ENCODE data around the gene PPP1R12B.
"Not testable (repeated sequence)": the region's sequence is repeated elsewhere in the genome, so short reads cannot be mapped to it uniquely, and the experiment has no call there.

PPP1R12B gene

DNA sequence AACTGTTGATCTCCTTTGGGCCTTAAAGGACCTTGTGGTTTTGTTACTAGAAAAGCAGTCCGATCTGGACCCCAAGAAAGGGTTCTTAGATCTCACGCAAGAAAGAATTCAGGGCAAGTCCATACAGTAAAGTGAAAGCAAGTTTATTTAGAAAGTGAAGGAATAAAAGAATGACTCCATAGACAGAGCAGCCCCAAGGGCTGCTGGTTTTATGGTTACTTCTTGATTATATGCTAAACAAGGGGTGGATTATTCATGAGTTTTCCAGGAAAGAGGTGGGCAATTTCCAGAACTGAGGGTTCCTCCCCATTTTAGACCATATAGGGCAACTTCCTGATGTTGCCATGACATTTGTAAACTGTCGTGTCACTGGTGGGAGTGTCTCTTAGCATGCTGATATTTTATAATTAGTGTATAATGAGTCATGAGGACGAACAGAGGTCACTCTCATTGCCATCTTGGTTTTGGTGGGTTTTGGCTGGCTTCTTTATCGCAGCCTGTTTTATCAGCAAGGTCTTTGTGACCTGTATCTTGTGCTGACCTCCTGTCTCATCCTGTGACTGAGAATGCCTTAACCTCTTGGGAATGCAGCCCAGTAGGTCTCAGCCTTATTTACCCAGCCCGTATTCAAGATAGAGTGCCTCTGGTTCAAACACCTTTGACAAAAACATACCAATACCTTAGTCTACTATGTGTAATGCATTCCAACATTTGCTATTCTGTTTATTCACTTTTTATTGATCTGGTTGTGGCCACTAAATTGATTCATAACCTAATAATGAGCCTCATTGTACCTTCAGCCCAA, 183.5 kb downstream of the PPP1R12B start:
- not testable (repeated sequence) for DNase-seq (ENCODE audit: low spot score)

GRCh38 chr1:202539166-202539574, 190.7 kb downstream of the PPP1R12B start:
- peak; percentile 38 for DNase-seq (ENCODE audit: low spot score)

DNA sequence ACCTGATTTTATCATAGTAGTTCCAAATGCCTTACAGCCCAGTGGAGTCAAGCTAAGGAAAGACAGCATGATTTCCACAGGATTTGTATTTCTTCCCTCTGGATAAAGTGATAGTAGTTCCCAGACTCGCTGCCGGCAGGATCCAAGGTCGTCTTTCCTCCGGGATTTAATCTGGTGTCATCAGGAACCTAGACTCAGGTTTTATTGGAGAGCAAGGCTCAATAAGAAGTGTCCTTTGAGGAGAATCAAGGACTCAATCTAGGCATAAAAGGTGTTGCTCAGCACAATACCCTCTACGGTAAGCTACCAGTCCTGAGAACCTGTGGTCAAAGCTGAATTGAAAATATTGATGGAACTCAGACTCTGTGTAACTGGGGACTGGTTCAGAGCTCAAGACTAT, 191.1 kb downstream of the PPP1R12B start:
- DNase-seq (ENCODE audit: low spot score): peak; percentile 8

DNA sequence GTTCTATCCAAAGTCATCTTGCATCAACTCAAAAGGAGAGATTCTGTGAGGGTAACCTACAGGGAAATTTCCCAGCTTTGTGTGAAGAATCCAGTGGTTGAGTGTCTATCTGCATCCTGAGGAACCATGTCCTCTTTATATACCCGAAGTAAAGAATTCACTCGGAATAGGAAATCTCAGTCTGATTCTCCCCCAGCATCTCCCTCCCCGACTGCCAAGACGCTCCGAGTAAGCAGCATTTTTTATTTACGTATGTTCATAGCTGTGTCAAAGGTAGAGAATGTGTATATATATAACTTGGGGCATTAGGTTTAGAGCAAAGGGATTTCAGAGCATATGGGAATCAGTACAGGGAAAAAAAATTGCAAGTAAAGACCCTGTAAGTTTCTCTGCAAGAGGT, 191.5 kb downstream of the PPP1R12B start:
- DNase-seq (ENCODE audit: low spot score): peak; percentile 8

- no peak for DNase-seq (ENCODE audit: low spot score)
Observed at GRCh38 chr1:202540448-202540847, 191.9 kb downstream of the PPP1R12B start.

GRCh38 chr1:202540858-202541257, 192.4 kb downstream of the PPP1R12B start:
- not testable (repeated sequence) for DNase-seq (ENCODE audit: low spot score)

- DNase-seq (ENCODE audit: low spot score): not testable (repeated sequence)
Observed at GRCh38 chr1:202542415-202542814, 193.9 kb downstream of the PPP1R12B start.

DNA sequence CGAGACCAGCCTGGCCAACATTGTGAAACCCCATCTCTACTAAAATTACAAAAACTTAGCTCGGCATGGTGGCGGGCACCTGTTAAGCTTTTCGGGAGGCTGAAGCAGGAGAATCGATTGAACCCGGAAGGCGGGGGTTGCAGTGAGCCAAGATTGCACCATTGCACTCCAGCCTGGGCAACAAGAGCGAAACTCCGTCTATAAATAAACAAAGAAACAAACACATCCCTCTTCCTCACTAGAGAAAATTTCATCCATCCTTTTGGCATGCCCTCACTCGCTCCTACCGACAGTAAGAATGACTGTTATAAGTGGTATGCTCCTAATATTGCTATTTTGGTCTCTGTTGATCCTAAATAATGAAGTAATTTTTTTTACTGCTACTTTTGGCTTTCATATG, 195.0 kb downstream of the PPP1R12B start:
- peak; percentile 30 for DNase-seq (ENCODE audit: low spot score)

DNA sequence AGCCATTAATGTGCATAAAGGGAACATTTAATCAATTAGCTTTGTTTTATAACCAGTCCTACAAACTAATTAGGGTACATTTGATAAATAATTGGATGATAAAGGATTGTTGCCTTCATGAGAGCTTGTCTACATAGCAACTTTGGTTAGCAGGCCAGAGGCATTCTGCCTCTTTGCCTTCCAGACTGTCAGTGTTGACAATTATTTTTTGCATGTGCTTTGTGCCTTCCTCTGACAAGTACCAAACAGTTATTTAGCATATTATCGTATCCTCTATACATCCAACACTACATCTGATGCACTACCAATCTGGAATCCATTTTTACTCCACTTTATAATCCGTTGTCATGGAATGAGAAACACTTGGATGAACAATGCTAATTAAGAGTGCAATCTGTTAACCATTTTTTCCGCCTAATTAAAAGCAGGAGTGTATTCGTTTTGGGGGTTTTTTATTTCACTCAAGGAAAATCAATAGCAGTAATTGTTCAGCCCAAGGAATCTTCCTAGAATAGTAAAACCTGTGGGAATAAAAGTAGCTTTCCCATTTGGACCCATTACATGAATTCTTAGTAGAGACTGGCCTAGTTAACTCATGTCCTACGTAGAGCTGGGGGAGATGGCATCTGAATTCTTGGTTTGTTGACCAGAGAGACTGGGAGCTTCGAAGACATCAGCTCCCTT, 196.4 kb downstream of the PPP1R12B start:
- not testable (repeated sequence) for DNase-seq (ENCODE audit: low spot score)

DNA sequence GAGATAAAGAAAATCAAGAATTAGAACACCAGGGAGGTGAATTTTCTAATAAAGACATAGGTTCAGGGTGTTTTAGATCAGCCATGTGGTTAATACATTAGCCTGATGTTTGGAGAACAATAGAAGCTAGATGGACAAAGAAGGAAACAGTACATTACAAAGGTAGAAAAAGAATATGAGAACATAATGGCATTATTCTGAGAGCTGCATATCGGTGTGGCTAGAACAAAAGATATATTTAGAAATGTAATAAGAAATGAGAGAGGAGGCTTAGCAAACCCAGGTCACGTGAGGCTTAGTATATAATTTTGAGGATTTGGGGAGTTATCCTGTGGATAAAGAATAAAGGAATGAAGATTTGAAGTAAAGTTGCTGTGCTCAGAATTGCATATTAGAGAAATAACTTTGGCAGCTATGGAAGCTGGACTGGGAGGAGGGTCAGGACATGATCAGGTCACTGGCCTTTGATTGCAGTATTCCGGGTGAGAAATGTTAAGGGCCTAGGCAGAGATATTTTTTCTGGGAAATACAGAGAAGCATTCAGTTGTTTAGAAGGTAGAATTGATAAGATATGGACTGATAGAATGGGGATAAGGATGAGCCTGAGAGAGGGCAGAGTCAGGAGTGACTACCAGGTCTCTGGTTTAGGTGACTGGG, 197.3 kb downstream of the PPP1R12B start:
- DNase-seq (ENCODE audit: low spot score): not testable (repeated sequence)

- DNase-seq (ENCODE audit: low spot score): not testable (repeated sequence)
Observed at GRCh38 chr1:202546377-202546776, 197.9 kb downstream of the PPP1R12B start.

DNA sequence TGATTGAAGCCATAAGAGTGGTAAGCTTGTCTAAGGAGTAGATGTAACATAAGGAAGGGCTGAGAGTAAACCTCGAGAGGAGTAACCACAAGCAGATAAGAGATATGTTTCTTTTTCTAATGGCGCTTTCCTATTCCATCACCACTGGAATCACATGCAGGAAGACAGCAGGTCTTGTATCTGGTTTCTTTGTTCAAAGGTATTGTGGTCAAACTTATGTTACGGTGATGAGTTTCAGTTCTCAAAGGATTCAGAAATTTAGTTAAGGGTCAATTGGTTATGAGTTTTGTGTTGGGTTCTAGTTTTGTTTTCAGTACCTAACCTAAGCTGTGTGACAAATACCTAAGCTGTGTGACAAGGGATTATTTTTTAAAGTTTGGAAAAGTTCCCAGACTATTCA, 198.3 kb downstream of the PPP1R12B start:
- not testable (repeated sequence) for DNase-seq (ENCODE audit: low spot score)

- DNase-seq (ENCODE audit: low spot score): no peak
Observed at GRCh38 chr1:202547215-202547614, 198.7 kb downstream of the PPP1R12B start.

- DNase-seq (ENCODE audit: low spot score): not testable (repeated sequence)
Observed at GRCh38 chr1:202550088-202550487, 201.6 kb downstream of the PPP1R12B start.

DNA sequence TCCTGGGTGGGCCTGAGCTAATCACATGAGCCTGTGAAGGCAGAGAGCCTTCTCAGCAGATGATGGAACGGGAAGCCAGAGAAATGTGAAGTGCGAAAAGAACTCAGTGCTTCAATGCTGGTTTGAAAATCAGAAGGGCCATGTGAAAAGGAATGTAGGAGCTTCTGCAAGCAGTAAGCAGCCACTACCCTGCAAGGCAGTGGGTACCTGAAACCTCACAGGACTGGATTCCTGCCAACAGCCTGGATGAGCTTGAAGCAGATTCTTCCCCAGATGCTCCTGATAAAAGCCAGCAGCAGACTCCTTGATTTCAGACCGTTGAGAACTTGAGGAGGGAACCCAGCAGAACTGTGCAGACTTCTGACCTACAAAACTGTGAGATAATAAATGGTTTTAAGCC, 203.2 kb downstream of the PPP1R12B start:
- no peak for DNase-seq (ENCODE audit: low spot score)

DNA sequence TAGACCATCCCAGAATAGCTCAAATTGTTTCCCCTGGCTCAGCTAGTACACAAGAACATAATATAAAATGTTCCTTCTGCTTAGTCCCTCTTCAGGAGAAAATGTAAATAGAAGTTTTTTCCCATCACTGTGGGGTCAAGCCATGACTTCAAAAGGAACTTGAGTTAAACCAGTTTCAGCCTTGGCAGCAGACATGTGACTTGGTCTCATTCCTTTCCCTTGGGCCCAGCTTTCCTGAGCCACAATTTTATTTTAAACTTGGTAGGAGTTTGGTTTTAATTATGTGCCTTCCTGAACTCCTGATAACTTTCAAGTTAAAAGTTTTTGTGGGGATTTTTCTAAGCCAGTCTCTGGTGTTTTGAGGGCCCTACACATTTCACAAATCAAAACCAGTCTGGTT, 204.1 kb downstream of the PPP1R12B start:
- DNase-seq (ENCODE audit: low spot score): not testable (repeated sequence)

- not testable (repeated sequence) for DNase-seq (ENCODE audit: low spot score)
Observed at GRCh38 chr1:202553078-202553477, 204.6 kb downstream of the PPP1R12B start.

DNA sequence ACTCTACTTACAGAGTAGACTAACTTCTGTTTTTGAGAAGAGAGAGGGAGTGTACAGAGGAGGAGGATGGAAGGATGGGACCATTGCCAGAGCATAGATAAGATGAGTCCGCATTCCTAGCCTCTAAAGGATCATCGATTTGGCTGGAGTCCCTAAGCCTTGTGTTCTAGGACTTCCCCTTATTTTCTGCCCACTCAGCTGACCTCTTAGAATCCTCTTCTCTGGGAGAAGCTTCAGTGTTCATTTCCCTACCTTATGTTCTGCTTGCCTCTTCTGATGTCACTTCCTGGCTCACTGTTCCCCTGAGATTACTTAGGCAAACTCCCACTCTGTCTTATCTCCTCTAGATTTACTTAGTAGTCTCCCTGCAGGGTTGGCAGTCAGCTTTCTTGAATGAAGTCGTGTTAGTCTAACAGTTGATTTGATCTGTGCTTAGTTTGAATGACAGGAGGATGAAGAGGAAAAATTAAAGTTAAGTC, 205.1 kb downstream of the PPP1R12B start:
- DNase-seq (ENCODE audit: low spot score): no peak

GRCh38 chr1:202554619-202555018, 206.1 kb downstream of the PPP1R12B start:
- DNase-seq (ENCODE audit: low spot score): not testable (repeated sequence)

GRCh38 chr1:202556037-202556436, 207.5 kb downstream of the PPP1R12B start:
- DNase-seq (ENCODE audit: low spot score): not testable (repeated sequence)

DNA sequence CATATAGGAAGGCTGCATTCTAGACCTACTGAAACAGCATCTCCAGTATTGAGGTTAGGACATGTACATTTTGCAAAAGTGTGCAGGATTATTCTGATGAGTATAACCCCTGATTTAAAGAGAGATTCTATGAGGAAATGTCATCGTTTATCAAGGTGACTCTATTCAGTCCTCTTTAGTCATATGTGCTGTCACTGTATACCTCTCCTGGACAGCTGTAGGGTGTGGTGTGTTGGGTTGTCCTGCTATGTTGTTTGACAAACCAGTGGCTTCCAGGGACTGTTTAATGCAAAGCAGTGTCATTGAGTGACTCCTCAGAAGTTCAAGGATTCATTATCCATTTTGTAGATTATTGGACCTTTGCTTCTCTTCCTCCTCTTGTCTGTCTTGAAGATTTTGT, 209.2 kb downstream of the PPP1R12B start:
- not testable (repeated sequence) for DNase-seq (ENCODE audit: low spot score)

DNA sequence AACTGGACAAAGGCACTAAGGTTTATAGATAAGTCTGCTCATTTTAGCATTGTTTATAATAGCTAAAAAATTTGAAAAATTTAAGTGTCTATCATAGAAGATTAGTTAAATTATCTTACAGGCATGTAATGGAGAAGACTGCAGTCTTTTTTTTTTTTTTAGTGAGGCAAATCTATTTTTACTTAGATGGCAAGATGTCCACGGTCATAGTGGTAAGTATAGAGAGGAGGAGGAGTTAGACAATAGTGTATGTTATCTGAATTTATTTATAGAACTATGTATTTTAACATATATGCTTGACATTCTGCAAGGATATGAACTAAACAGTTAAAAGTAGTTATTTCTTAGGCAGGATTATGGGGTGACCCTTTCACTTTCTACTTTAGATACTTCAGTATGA, 212.7 kb downstream of the PPP1R12B start:
- no peak for DNase-seq (ENCODE audit: low spot score)
